HepG2 (cell line): ENCODE results near the gene DPYD.

Experiments used
- BCLAF1 ChIP-seq: fragments of 450-650 bp; IDR thresholded peaks from 2 replicates; pipeline ENCODE4 v1.6.1; 2017; ENCODE audit warnings: mild to moderate bottlenecking
- CTCF ChIP-seq: sonication (generic); formaldehyde crosslinking; IDR thresholded peaks from 2 replicates; pipeline ENCODE4 v1.5.0; 2020; ENCODE audit warnings: mild to moderate bottlenecking, missing genetic modification reagents, moderate library complexity
- ETS1 ChIP-seq: sonication (generic); formaldehyde crosslinking; IDR thresholded peaks from 2 replicates; pipeline ENCODE4 v1.4.0; 2020; ENCODE audit warnings: missing genetic modification reagents
- FOXO1 ChIP-seq: sonication (generic); formaldehyde crosslinking; IDR thresholded peaks from 2 replicates; pipeline ENCODE4 v1.4.0; 2020; ENCODE audit warnings: missing genetic modification reagents
- NCOA2 ChIP-seq: sonication (generic); formaldehyde crosslinking; IDR thresholded peaks from 2 replicates; pipeline ENCODE4 v1.8.0; 2022; ENCODE audit warnings: inconsistent platforms
- NFE2L1 ChIP-seq: sonication (generic); formaldehyde crosslinking; IDR thresholded peaks from 2 replicates; pipeline ENCODE4 v1.4.0; 2020; ENCODE audit warnings: missing genetic modification reagents, mild to moderate bottlenecking, borderline replicate concordance
- RNF2 ChIP-seq: fragments of 450-650 bp; conservative IDR thresholded peaks from 2 replicates; pipeline ENCODE4 v1.6.1; 2016; ENCODE audit warnings: low read depth
- ZFYVE20 ChIP-seq: sonication (generic); formaldehyde crosslinking; IDR thresholded peaks from 2 replicates; pipeline ENCODE4 v1.8.0; 2023; ENCODE audit warnings: low read depth, mild to moderate bottlenecking, moderate library complexity, missing genetic modification reagents, borderline replicate concordance
- ZNF510 ChIP-seq: sonication (generic); formaldehyde crosslinking; IDR thresholded peaks from 2 replicates; pipeline ENCODE4 v1.4.0; 2020; ENCODE audit warnings: low read depth, mild to moderate bottlenecking, missing genetic modification reagents
- ZNF780A ChIP-seq: sonication (generic); formaldehyde crosslinking; IDR thresholded peaks from 2 replicates; pipeline ENCODE4 v1.8.0; 2022; ENCODE audit warnings: mild to moderate bottlenecking, missing genetic modification reagents, moderate library complexity

GRCh38 chr1:97082160-97082848, 838.5 kb downstream of the DPYD start:
- TF ChIP-seq CTCF (no peak), ZNF510 (CRISPR knock-in tag) (no peak), RNF2 (no peak), NFE2L1 (CRISPR knock-in tag) (no peak), BCLAF1 (no peak), ZFYVE20 (CRISPR knock-in tag) (no peak), NCOA2 (CRISPR knock-in tag) (no peak), FOXO1 (CRISPR knock-in tag) (no peak), ZNF780A (CRISPR knock-in tag) (no peak), ETS1 (CRISPR knock-in tag) (no peak)
